Stimulated activated CD8-positive, alpha-beta memory T cell treated with anti-CD3 and anti-CD28 coated beads, Interleukin-12 subunit alpha, Interleukin-12 subunit beta, amount 100 ng/mL, for 4 hours (primary cell): ENCODE data around the gene TBX15.

Experiments used
- DNase-seq: peaks from one replicate; pipeline ENCODE4 v3.0.0-alpha.2; 2020; ENCODE audit warnings: low read depth

TBX15 gene

GRCh38 chr1:118890851-118891384, 97.2 kb downstream of the TBX15 start:
- no peak for DNase-seq

DNA sequence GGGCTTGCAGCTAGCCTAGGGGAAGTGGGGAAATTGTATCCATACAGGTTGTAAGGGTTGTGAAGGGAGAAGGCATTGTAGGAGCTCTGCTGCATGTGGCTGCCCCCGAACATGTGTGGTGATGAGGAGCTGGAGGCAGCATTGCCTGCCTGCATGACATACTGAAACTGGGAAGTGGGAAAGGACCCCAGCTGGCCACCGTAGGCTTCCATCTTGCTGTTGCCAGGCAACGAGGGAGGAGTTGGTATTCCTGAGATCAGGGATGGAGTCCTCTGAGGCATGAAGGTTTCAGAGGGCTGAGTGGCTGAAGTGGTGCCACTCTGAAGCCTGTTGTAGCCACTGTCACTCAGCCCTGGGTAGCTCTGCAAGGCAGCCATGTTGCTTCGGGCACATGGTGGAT, 103.2 kb downstream of the TBX15 start:
- no peak for DNase-seq

DNA sequence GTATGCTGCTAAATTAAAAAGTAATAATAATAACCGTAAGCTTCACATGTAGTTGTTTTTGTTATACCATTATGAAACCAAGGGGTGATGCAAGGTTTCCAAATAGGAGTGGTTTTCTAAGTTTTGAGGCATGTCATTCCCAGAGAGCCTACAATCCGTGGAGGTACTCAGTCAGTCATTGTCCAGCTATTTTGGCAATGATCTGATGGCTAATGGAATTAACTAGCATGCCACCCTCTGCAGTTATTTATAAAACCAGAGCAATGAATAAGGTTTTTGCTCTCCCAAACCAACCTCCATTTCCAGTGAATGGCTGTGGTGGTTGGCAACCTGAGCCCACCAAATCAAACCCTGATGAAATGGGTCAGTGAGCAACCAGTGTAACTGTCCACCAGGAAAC, 106.4 kb downstream of the TBX15 start:
- DNase-seq = no peak

- no peak for DNase-seq
Observed at GRCh38 chr1:118878661-118879060, 109.5 kb downstream of the TBX15 start.

GRCh38 chr1:118877668-118878396, 110.3 kb downstream of the TBX15 start:
- no peak for DNase-seq

DNA sequence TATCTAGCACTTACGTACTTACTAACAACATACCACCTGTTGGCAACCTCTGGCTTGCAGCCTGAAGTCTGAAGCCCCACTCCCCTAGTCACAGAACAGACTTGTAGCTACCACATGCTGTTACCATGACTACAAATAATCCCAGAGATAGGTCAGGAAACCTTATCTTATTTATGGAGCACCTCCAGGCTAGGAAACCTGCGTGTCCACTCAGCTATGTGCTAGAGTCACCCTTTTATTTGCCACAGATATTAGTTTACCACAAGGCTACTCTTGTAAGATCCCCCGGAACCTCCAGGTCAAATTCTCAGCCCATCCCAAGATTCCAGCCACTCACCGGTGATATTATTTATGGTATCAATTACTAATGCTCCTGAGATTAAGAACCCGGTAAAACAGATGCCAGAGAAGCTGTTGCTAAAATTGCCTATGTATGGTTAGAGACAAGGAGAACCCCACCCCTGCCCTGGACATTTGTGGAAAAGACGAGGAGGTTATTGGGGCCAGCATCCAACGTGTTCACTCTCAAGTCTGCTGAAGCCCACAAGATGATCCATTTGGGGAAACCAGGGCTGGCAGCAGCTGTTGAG, 116.5 kb downstream of the TBX15 start:
- no peak for DNase-seq

- no peak for DNase-seq
Observed at GRCh38 chr1:118868387-118868786, 119.8 kb downstream of the TBX15 start.

DNA sequence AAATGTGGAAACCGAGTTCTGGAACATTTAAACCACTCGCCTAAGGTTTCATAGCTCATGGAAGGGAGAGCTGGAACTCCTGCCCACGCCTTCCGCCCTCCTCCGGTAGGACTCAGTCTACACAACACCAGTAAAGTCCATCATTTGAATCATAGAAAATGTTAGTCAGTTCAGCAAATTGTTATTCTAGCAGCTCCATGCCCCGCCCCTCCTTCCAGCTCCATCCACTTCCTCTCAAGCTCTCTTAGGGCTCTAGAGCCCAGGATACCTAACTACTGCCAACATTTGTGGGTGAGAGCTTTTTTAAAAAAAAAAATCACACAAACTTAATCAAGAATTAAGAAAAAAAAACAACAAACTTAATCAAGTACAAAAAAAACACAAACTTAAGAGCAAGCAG, 121.8 kb downstream of the TBX15 start:
- no peak for DNase-seq

- no peak for DNase-seq
Observed at GRCh38 chr1:118863688-118864087, 124.5 kb downstream of the TBX15 start.

DNA sequence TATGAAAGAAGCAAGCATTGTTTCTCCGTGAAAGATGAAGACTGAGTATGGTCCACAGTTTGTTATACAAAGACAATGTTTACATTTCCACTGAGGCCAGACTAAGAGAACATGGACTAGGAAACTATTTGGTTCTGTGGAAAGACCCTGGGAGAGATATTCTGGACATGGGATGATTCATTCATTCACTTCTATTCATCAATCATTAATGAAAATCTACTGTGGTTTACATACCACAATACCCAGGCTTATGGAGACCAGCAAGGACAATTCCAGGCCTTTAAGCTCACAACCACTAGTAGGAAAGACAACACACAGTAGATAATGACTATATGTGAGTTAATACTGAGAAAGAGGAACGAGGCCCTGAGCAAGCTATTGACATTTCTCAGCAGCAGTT, 125.4 kb downstream of the TBX15 start:
- DNase-seq = no peak

- DNase-seq = no peak
Observed at GRCh38 chr1:118861216-118861615, 126.9 kb downstream of the TBX15 start.

GRCh38 chr1:118859999-118860398, 128.1 kb downstream of the TBX15 start:
- no peak for DNase-seq

- DNase-seq = no peak
Observed at GRCh38 chr1:118846443-118846842, 141.7 kb downstream of the TBX15 start.

DNA sequence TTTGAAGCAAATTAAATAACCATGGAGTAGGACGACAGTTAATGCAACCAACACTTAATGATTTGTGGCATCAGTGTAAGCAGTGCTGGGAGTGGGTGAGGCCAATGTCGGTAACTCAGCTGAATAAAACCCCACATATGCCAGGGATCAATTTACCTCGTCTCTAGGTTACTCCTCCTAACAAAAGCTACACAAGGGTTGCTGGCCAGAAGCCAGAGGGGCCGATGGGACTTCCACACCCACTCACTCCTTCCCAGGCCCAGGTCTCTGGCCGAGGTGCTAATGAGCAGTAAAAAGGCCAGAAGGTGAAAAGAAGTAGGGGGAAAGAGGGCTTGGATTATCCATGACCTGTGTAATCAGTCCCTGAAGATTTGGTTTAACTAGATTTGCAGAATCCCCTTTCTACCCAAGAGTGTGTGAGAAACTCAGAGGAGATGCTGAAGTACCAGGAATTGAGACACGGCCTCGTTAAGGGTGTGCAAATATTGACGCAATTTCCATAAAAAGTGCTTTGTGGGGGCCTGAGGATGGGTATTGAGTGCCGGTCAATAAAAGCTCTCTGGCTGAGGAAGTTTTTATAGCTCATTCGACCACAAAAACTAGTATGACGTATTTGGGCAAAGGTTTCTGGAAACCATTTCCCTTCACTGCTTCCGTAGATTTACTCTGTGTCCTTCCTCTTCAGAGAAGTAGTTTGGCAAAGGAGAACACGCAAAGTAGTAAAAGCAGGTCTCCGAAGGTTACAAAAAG, 145.5 kb downstream of the TBX15 start:
- no peak for DNase-seq

DNA sequence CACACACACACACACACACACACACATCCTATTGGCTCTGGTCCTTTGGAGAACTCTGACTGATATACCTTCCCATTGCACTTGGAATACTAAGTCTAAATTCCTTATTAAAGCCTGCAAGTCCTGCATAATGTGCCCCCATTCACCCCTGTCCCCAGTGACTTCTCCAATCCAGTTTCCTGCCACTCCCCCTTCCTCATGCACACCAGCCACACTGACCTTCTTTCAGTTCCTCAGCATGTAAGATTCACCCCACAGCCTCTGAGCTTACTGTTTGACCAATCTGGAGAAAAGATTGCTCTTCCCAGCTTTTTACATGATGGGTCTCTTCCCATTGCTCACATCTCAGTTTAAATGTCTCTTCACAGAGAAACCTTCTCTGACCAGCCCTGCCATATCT, 146.6 kb downstream of the TBX15 start:
- no peak for DNase-seq
